ES-I3 (cell line): ENCODE measurements around the gene RAB20.

ENCODE experiments used
- H3K36me3 ChIP-seq: 2 replicates; pipeline ENCODE4 v1.6.1; 2013; ENCODE audit warnings: mild to moderate bottlenecking, low read length, control low read depth, moderate library complexity; ENCODE audit not compliant: insufficient read depth
- H3K4me1 ChIP-seq: 2 replicates; pipeline ENCODE4 v1.6.1; 2013; ENCODE audit warnings: mild to moderate bottlenecking, control low read depth, low read length; ENCODE audit not compliant: insufficient read depth
- H3K9ac ChIP-seq: 2 replicates; pipeline ENCODE4 v1.6.1; 2013; ENCODE audit warnings: low read depth, mild to moderate bottlenecking, low read length, moderate library complexity
- H3K9me3 ChIP-seq: 2 replicates; pipeline ENCODE4 v1.6.1; 2013; ENCODE audit warnings: mild to moderate bottlenecking, low read length, moderate library complexity; ENCODE audit not compliant: control insufficient read depth, insufficient read depth

The RAB20 gene

GRCh38 chr13:110479648-110480047 is 81.9 kb downstream of the RAB20 start:
- peaks cover 7% of the 10 kb centered on the region; the same call in 1 of the 2 replicates for H3K4me1 ChIP-seq
- no peak overlapping the region for H3K9ac ChIP-seq
- H3K36me3 ChIP-seq = peaks cover 37% of the 10 kb centered on the region
- H3K9me3 ChIP-seq = no peaks in the 10 kb centered on the region

GRCh38 chr13:110479215-110479545 is 82.3 kb downstream of the RAB20 start:
- Histone ChIP-seq H3K4me1 (peaks cover 2% of the 10 kb centered on the region; the same call in 1 of the 2 replicates), H3K9ac (no peak overlapping the region), H3K36me3 (peaks cover 37% of the 10 kb centered on the region), H3K9me3 (no peaks in the 10 kb centered on the region)

- no peaks in the 10 kb centered on the region for H3K9me3 ChIP-seq
- H3K4me1 ChIP-seq = no peaks in the 10 kb centered on the region
- H3K9ac ChIP-seq = no peak overlapping the region
- H3K36me3 ChIP-seq = peaks cover 34% of the 10 kb centered on the region
These were observed 82.9 kb downstream of the RAB20 start for GRCh38 chr13:110478405-110479214.

GRCh38 chr13:110477706-110478245 is 83.7 kb downstream of the RAB20 start:
- H3K36me3 ChIP-seq = peaks cover 26% of the 10 kb centered on the region

GRCh38 chr13:110476220-110476617 is 85.3 kb downstream of the RAB20 start:
- Histone ChIP-seq H3K36me3 (peaks cover 15% of the 10 kb centered on the region; the same call in 1 of the 2 replicates), H3K4me1 (no peaks in the 10 kb centered on the region), H3K9ac (no peak overlapping the region), H3K9me3 (no peaks in the 10 kb centered on the region)

More at GRCh38 chr13:110477706-110478245, 83.7 kb downstream of the RAB20 start:
- H3K9ac ChIP-seq = no peak overlapping the region
- no peaks in the 10 kb centered on the region for H3K4me1 ChIP-seq
- H3K9me3 ChIP-seq = no peaks in the 10 kb centered on the region

- Histone ChIP-seq H3K36me3 (peaks cover 15% of the 10 kb centered on the region; the same call in 1 of the 2 replicates), H3K9me3 (no peaks in the 10 kb centered on the region), H3K4me1 (no peaks in the 10 kb centered on the region), H3K9ac (no peak overlapping the region)
These were observed 85.8 kb downstream of the RAB20 start for GRCh38 chr13:110475550-110476219.

- no peaks in the 10 kb centered on the region for H3K4me1 ChIP-seq
- no peak overlapping the region for H3K9ac ChIP-seq
- H3K36me3 ChIP-seq = peaks cover 9% of the 10 kb centered on the region
- no peaks in the 10 kb centered on the region for H3K9me3 ChIP-seq
These were observed 86.4 kb downstream of the RAB20 start for GRCh38 chr13:110475117-110475516.

GRCh38 chr13:110474713-110475112 is 86.8 kb downstream of the RAB20 start:
- Histone ChIP-seq H3K9me3 (no peaks in the 10 kb centered on the region), H3K36me3 (peaks cover 7% of the 10 kb centered on the region), H3K9ac (no peak overlapping the region), H3K4me1 (no peaks in the 10 kb centered on the region)
